ENCODE data around the gene CACNA2D4.

The CACNA2D4 gene

DNA sequence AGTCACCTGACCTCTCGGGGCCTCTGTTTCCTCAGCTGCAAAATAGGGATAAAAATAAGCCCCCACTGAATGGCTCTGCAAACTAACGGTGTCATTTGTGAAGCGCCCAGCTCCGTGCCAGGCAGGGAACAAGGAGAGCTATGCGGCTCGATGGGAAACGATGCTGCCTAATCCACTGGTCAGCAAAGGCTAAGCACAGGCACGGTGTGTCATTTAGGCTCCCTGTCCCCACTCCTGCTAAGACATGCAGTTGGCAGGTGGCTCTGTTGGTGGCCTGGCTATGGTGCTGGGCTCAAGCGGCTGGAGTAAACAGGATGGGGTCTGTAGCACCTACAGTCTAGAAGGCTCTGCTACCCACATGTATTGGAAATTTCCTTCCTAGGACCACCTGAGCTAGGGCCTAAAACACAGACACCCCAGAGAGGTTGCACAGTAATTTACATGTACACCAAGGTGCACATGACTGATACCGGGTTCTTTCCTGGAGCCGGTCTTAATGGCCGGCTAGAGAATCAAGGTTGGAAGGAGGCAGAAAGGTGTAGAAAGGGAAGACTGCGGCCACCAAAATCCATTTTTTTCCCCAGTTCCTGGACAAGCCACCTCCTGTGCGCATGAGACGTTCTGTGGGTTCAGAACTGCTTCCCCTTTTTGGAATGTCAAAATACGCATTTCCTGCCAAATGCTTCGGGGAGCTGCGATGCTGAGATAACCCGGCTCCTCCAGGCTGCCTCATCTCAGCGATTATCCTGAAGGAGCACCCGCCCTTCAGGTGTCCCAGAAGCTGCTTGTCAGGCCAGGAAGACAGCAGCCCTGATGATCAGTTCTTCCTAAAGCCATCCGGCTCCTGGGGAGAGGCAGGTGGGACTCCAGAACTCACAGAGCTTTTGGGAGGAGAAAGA, 1.0 kb downstream of the CACNA2D4 start:
- no peak for DNase-seq

DNA sequence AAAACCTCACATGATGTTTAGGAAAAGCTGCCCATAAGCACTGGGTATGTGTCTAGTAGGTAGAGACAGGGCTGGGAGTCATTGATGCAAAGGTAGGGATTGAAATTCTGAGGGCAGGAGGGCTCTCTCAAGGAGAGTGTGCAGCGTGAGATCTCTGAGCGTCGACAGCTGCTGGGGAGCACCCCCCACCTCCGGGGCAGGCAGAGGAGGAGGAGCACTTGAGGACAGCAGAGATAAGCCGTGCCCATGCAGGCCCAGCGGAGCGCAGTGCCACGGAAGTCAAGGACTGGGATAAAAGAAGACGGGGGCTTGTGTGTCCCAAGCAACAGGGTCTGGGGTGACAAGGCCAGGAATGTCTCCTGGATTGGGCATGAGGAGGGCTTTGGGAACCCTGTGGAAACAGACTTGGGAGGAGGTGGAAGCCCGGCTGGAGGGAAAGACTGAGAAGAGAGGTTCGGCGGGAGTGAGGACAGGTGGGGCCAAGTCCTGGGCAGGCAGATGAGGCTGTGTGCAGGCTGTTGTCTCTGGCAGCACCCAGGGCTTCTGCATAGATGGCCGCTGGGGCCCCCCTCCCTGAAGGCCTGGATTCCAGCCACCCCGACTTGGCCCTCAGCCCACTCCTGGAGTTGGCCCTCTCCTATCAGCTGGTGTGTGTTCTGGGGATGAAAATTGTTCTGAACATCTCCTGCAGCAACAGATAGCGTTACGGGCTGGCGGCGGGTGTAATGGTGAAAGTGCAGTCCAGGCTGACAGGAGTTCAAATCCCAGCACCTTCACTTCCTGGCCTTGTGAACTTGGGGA, 1.9 kb downstream of the CACNA2D4 start:
- DNase-seq = no peak

DNA sequence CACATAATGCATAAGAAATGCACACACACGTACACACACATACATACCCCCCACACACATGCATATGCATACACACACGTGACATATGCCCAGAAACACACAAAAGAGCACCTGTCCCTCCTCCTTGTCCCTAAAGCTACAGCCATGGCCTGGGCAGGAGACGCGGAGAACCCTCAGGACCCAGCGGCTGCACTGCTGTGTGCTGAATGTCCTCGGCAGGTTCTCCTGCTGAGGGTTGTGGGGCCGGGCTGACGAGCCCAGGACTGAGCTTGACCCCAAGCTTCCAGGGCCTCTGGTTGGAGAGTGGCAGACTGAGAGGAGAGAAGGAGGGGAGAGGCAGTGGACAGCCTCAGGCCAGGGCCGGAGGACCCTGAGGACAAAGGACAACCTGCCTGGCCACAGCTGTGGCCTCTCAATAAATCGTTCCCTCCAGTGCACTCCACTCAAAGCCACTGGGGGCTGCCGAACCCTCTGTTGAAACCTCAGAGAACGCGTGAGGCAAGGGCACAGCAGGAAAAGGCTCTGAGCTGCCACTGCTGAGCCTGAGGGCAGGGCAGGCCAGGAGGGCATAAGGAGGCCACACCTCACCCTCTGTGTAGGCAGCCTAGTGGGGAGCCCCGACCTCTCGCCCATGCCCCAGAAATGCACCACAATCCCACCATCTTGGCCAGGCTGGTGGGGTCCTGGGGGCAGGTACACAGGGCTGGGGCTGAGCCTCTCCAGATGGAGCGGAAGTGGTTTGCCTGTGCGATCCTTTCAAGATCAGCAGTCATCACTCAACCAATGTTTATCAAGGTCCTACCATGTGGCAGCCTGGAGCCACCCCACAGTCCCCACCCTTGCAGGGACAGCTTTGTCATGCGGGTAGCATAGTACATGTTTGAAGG, 3.1 kb downstream of the CACNA2D4 start:
- DNase-seq = no peak

DNA sequence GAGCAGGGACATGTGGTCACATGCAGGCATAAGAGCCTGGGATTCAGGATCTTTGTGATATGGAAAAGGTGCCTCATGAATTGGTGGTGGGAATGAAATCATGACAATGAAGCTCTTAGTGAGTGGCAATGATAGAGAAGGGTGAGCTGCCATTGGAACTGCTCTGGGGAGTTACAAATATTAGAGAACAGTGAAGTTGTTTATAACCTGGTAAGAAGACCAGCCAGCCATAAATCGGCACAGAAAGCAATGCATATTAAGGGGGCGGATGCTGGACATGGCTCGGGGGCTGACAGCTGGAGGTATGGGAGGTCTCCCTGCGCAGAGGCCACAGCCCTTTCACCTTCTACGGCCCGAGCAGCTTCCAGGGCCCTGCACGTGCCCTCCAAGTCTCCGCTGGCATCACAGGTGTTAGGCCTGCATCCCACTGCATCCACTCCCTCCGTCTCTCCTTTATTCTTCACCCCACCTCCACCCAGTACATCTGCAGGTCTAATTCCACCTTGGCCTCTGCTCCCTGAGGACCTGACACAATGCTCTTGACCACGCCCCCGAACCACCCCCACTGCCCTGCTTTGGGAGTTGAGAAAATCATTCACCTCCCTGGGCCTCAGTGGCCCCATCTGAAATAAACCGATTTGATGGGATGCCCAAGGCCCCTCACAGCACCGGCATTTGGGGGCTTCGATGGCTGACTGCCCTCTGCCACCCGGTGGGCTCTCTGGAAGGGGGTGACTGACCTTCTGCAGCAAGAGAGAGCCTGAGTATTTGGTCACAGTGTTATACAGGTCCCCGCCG, 4.1 kb downstream of the CACNA2D4 start:
- no peak for DNase-seq

DNA sequence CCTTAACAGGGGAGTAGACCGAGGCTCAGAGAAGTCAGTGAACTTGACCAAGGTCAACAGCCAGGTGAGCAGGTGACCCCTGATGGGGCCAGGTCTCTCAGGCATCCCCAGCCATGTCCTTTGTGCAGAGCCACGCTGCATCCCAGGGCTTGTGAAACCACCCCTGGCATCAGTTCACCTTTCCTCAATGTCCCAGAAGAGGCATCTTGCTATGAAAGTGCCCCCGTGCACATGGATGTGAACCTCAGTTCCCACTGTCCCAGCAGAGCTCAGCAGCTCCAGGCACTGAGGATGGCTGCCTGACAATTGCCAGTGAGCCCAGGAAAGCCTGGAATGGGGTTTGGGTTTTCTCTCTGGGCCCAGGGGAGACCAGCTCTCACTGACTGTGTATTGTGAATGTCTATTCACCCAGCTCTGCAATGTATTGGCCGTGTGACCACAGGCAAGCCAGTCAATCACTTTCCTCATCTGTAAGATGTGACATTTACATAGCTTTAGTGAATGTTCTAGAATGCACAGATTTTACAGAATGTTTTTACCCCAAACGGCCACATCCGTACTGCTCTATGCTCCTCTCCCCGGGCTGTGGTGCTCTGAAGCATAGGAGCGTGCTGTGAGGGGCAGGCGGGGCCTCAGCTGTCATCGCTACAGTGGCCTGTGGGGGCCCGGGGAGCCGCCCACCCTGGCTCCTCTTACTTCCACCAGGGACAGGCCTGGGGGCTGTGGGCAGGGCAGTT, 4.9 kb downstream of the CACNA2D4 start:
- no peak for DNase-seq

DNA sequence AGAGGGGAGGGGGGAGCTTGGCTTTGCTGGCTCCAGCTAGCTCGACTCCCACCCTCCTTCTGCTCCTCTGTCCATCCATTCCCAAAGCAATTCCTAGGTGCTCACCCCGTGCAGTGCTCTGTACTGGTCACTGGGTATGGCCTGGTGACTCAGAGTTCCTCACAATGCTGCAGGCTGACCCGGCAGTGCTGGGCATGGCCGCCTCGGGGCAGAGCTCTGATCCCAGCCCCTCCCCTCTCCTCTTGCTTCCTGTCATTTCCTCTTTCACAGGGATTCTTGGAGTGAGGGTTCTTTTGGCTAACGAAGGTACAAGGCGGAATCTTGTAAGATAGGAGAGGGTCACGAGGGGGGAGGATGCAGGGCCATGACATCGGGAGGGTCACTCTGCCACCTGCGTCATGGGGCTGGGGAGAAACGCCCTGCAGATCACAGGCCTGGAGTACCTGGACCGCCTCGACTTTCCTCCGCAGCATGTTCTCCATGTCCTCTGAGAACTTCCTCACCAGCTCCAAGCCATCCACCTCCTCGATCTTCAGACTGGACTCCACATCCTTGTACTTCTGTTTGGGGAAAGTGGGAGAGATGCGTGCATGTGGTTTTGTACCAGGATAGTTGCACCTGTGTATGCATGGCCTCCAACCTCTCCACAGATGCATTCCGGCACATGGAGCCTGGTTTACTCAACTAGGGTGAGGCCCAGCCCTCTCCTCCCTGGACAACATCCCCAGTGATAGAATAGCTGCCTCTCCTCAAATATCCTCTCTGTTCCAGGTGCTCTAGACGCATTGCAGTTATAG, 5.7 kb downstream of the CACNA2D4 start:
- DNase-seq = no peak

DNA sequence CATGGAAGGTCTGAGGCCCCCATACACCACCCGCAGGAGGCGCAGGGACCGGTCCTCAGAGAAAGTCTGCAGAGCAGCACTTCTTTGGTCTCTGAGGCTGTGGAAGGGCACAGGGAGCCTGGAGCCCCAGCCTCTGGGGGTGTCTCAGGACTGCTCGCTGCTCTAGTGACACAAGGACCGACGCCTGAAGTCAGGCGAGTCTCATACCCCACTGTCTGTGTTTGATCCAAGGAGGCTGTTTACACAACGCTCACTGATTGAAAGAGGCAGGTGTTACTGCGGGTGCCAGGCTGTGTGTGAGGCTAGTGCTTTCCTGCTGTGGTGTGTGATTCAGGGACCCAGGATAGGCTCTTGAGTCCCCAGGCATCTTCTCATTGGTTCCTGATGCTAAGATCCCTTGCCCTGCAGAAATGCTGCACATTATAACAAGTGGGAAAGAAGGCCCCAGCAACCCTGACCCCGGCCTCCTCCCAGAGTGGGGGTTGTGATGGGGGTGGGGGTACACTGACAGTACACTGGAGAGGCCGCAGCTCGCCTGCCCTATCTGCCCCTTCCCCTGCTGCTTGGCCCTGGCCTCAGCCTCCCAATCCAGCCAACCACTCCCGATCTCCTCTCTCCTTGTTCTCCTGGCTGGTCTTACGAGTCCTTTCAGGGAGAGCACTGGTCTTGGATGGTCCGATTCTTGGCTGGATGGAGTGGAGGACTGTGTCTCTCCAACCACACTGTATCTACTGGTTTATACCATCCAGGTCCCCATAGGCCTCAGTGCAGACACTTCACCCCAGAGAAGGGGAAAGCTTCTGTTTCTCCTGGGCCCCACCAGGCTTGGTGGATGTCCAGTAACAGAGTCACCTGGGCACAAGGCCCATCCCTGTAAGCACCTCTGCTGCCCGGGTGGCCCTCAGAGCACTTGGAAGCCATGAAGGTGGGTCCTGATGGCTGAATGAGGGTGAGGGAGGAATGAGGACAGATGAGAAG, 6.6 kb downstream of the CACNA2D4 start:
- DNase-seq = no peak

DNA sequence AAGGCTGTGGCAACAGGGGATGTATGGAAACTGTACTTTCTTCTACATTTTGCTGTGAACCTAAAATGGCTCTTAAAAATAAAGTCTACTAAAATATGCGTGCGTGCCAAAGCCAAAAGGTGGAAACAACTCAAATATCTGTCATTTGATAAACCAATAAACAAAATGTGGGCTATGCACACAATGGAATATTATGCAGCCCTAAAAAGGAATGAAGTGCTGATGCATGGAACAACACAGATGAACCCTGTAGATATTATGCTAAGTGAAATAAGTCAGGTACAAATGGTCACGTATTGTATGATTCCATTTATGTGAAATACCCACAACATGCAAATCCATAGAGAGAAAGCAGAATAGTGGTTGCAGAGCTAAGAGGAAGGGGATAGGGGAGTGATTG, 8.0 kb downstream of the CACNA2D4 start:
- DNase-seq = no peak

DNA sequence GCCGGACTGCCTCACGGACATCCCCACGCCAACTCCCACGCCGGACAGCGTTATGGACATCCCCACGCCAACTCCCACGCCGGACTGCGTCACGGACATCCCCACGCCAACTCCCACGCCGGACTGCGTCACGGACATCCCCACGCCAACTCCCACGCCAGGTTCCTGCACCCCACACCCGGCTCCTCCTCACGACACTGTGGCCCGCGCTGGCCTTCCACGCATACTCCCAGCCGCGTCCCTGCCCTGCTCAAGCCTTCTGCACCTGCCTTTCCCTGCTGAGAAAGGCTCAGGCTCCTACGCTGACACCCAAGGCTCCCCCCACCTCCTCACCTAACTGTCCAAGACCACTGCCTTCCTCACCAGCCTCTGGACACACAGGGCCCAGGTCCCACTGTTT, 9.7 kb downstream of the CACNA2D4 start:
- no peak for DNase-seq

DNA sequence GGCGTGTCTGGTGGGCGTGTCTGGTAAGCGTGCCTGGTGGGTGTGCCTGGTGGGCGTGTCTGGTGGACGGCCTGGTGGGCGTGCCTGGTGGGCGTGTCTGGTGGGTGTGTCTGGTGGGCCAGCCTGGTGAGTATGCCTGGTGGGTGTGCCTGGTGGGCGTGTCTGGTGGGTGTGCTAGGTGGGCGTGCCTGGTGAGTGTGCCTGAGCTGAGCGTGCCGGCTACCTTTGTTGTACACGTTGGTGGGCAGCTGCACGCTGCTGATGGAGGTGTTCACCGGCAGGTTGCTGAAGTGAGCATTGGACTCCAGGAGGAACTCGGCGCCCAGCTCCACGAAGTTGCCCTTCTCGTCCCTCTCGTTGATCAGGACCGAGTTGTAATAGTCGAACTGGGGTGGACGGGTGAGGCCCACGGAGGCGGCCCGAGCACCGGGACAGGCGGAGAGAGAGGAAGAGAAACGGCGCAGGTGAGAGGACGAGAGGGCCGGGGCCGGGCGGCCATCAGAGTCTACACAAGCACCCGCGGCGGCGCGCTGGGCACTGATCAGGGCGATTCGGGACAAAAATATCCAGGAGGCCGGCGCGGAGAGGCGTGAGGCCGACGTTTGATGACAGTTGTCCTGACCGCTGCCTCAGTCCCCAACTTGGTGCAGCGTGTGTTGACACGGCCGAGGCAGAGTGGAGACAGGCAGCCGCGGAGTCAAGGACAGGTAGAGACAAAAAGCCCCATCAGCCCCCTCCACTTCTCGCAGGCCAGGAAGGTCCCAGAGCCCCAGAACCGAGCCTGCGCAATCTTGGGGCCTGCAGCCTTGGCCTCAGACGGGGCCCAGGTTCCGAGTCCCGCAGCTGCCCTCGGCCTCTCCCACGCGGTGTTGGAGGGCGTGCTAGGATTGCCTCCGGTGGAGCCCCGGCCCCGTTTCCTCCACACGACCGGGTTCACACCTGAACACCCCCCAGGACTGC, 10.5 kb downstream of the CACNA2D4 start:
- DNase-seq = peak; percentile 7

DNA sequence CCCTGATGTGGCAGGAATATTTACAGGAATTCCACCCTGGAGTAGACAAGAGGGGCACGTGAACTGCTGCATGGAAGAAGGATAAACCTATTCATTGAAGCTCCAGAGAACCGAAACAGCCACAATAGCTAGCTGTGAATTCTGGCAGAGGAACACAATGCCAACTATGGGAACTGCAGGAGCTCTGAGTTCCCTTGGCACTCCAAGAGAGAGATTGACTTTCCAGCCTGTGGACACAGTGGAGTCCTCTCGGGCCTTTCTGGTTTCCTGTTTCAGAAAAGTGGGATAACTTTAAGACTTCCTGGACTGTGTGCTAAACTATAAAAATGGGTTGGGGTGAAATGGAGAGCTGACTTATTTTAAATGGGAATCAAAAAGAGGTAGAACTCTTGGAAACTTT, 11.9 kb downstream of the CACNA2D4 start:
- DNase-seq = no peak

DNA sequence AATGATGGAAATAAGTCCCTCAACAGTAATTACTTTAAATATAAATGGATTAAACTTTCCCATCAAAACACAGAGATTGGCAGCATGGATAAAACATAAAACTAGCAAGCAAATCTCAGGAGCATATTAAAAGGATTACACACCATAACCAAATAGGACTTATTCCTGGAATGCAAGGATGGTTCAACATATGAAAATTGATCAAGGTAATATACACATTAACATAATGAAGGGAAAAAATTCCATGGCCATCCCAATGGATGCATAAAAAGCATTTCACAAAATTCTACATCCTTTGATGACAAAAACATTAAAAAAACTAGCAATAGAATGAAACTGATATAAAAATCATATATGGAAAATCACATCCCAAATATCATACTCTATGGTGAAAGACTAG, 13.6 kb downstream of the CACNA2D4 start:
- DNase-seq = no peak

DNA sequence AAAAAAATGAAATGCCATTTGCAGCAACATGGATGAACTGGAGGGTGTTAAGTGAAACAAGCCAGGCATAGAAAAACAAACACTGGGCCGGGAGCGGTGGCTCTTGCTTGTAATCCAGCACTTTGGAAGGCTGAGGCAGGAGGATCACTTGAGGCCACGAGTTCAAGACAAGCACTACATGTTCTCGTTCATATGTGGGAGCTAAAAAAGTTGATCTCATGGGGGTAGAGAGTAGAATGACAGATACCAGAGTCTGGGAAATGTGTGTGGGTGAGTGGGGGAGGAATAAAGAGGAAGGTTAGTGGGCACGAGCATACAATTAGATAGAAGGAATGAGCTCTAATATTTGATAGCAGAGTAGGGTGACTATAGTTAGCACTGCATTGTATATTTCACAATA, 21.5 kb downstream of the CACNA2D4 start:
- no peak for DNase-seq

DNA sequence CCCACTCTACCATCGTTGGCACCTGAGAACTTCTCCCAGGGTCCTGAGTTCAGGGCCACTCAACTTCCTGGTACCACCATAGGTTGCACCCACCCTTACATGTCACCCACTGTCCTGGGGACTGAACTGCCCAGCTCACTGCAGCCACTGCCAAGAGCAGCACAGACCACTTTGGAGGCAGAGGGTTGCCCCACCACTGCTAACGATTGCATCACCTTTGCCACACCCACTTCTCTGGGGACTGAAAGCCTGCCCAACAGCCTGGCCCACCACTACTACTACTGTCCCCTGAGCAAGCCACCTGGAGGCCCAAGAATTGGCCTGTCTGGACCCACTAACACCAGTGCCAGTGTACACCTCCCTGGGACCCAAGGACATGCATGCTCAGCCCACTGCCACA, 27.6 kb downstream of the CACNA2D4 start:
- no peak for DNase-seq

DNA sequence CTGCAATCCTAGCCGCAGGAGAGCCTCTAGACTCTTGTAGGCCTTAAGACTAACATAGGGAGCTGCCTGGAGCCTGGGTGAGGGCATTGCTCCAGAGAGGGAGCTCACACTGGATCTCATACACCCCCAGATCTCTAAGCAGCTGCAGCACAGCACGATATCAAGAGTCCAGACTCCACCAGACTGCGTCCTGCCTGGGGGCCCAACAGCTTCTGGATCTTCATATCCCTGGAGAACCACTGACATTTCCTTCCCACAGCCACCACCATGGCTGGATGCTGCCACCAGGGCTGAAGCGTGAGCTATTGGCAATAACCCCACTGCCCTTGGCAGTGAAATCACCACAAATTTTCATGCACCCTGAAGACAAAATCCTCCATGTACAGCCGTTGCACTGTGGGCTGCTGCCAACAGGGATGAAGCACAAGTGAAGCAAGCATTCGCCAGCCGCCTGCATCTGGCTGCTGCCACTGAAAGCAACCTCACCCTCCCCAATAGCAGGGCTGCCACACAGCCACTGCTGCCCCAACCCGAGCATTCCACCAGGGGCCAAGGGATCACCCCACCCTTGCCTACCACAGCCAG, 28.2 kb downstream of the CACNA2D4 start:
- no peak for DNase-seq

DNA sequence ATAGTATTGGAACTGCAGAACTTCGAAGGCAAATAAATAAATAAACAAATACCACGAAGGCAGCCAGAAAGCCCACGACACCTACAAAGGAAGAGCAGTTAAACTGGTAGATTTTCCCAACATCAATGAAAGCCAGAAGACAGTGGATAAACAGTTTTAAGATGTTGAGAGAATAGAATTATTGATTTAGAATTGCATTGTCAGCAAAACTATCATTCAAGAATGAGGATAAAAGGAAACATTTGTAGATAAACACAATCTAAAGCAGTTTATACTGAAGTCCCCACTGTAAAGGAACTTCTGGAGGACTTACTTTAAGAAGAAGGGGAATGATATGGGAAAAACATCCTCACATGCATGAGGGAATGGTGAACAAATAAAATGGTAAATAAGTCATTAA, 29.5 kb downstream of the CACNA2D4 start:
- DNase-seq = no peak

DNA sequence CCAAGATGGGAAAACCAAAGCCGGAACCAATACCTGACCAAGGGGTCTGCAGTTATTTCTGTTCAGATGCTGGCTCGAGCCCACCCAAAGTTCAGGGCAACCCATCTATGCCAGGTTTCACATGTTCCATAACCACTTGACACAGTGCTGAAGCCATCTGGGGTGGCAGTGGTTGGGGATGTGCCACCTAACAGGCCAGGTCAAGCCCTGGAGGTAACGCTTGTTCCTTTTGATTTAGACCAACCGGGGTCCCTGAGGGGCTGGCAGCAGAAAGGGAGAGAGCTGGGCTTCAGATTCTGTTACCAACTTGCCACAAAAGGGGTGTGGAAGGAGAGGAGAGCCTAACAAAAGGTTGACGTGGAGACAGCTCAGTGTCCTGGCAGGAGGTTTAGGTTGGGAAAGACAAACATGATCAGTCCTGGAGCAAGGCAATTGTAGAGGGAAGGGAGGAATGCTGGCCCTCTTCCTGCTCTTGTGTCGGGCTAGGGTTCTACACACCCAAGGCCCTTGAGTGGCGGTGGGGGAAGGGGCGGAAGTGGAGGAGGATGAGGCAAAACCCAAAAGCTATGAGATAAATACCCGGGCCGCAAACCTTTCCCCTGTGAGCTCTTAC, 31.9 kb downstream of the CACNA2D4 start:
- no peak for DNase-seq
